Glutamatergic neuron (in vitro differentiated cells): ENCODE results near the gene GABRB3. TPM values are rescaled to one million over a fixed set of nuclear protein-coding genes. Genes with fewer than 3 reads are reported as not detected.

ENCODE experiments used
- DNase-seq: peaks from one replicate; pipeline ENCODE4 v3.0.0; 2022
- H3K27ac Mint-ChIP-seq: one replicate; pipeline ENCODE4 v1.8.0; 2020; ENCODE audit warnings: mild to moderate bottlenecking, mixed read lengths, inconsistent platforms; ENCODE audit not compliant: unreplicated experiment
- H3K27me3 Mint-ChIP-seq: one replicate; pipeline ENCODE4 v1.8.0; 2020; ENCODE audit warnings: mild to moderate bottlenecking, moderate library complexity, mixed read lengths, inconsistent platforms; ENCODE audit not compliant: unreplicated experiment
- H3K36me3 Mint-ChIP-seq: one replicate; pipeline ENCODE4 v1.8.0; 2020; ENCODE audit warnings: mild to moderate bottlenecking, mixed read lengths, inconsistent platforms; ENCODE audit not compliant: unreplicated experiment
- H3K4me1 Mint-ChIP-seq: one replicate; pipeline ENCODE4 v1.8.0; 2020; ENCODE audit warnings: mild to moderate bottlenecking, low read depth, mixed read lengths, inconsistent platforms; ENCODE audit not compliant: unreplicated experiment
- H3K4me3 Mint-ChIP-seq: one replicate; pipeline ENCODE4 v1.8.0; 2020; ENCODE audit warnings: mild to moderate bottlenecking, mixed read lengths, inconsistent platforms; ENCODE audit not compliant: unreplicated experiment
- H3K9me3 Mint-ChIP-seq: one replicate; pipeline ENCODE4 v1.8.0; 2020; ENCODE audit warnings: mild to moderate bottlenecking, moderate library complexity, mixed read lengths, inconsistent platforms; ENCODE audit not compliant: unreplicated experiment
- total RNA-seq: library from RNA; stranded (reverse); fragmentation: NEBNext Ultra II Directional; extraction: Animal tissue kit (Norgen Biotek cat#: 25700); gene quantifications from one replicate; pipeline ENCODE4 v1.2.1, GENCODE V29; 2021; ENCODE audit not compliant: unreplicated experiment
- TF ChIP-seq, protein P1 (sequence below): fragments of 200-600 bp; sonication (generic); IDR thresholded peaks from one replicate; pipeline ENCODE4 v1.5.0; 2021; ENCODE audit not compliant: partially characterized antibody, unreplicated experiment

Gene GABRB3
- total RNA-seq, 1 donor from 2014 or later: 287 TPM

DNA sequence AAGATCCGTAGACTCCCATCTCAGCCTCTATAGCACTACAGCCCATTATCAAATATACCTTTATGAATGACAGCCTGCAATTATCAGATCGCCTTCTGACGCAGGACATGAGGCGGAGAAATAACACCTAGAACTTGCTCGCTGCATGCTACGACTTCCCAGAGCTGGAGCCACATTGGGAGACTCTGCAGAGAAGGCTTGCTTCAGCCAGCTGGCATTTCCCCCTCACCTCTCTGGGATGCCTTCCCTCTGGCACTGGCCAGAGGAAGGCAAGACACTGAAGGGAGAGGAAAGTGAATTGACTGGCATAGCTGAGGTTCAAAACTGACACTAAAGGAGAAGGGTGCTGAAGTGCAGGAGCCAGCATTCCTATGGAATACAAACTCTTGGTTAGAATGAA is 131.7 kb downstream of the GABRB3 start:
- peaks cover 13% of the 10 kb centered on the region for H3K9me3 Mint-ChIP-seq
- TF ChIP-seq, protein P1, sequence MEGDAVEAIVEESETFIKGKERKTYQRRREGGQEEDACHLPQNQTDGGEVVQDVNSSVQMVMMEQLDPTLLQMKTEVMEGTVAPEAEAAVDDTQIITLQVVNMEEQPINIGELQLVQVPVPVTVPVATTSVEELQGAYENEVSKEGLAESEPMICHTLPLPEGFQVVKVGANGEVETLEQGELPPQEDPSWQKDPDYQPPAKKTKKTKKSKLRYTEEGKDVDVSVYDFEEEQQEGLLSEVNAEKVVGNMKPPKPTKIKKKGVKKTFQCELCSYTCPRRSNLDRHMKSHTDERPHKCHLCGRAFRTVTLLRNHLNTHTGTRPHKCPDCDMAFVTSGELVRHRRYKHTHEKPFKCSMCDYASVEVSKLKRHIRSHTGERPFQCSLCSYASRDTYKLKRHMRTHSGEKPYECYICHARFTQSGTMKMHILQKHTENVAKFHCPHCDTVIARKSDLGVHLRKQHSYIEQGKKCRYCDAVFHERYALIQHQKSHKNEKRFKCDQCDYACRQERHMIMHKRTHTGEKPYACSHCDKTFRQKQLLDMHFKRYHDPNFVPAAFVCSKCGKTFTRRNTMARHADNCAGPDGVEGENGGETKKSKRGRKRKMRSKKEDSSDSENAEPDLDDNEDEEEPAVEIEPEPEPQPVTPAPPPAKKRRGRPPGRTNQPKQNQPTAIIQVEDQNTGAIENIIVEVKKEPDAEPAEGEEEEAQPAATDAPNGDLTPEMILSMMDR: no peak
- H3K4me1 Mint-ChIP-seq: peaks cover 52% of the 10 kb centered on the region
- H3K27me3 Mint-ChIP-seq: peaks cover 14% of the 10 kb centered on the region
- DNase-seq: no peak
- peaks cover 22% of the 10 kb centered on the region for H3K36me3 Mint-ChIP-seq
- H3K4me3 Mint-ChIP-seq: no peak overlapping the region
- no peak overlapping the region for H3K27ac Mint-ChIP-seq

DNA sequence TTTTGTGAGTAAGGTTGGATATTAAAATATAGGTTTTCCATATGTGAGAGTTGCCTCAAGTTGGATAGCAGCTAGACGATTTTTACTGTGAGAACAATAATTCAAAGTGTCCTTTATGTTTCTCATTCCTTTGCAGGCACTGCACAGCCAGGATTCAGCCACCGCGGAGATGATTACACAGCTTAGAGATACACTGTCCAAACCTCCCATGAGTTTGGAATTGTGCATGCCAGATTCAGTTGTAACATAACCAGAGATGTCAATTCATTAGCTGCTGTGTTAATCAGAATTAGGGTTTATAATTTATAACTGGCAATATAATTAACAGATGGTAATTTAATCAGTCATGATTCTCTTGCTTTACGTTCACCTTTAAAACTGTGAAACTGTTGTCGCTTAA is 132.3 kb downstream of the GABRB3 start:
- TF ChIP-seq, protein P1: no peak
- H3K4me3 Mint-ChIP-seq: no peak overlapping the region
- H3K9me3 Mint-ChIP-seq: peaks cover 13% of the 10 kb centered on the region
- H3K27ac Mint-ChIP-seq: no peak overlapping the region
- DNase-seq: no peak
- H3K36me3 Mint-ChIP-seq: peaks cover 22% of the 10 kb centered on the region
- peaks cover 54% of the 10 kb centered on the region for H3K4me1 Mint-ChIP-seq
- H3K27me3 Mint-ChIP-seq: peaks cover 14% of the 10 kb centered on the region

DNA sequence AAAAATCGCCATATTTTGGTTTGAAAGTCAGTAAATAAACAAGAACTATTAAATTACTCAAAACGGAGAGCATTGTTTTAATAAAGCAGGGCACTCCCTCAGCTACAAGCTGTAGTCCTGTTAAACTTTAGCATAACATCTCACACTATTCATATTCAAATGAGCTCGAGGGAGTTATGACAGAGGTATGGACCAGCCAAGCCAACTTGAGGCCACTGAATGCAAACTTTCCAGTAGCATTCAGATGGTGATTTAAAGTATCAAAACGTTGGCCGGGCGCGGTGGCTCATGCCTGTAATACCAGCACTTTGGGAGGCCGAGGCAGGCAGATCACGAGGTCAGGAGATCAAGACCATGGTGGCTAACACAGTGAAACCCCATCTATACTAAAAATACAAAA is 132.9 kb downstream of the GABRB3 start:
- Mint-ChIP-seq H3K9me3 (peaks cover 13% of the 10 kb centered on the region), H3K27ac (no peak overlapping the region), H3K27me3 (peaks cover 14% of the 10 kb centered on the region), H3K4me1 (peaks cover 59% of the 10 kb centered on the region), H3K36me3 (peaks cover 22% of the 10 kb centered on the region), H3K4me3 (no peak overlapping the region)
- DNase-seq: no peak
- TF ChIP-seq, protein P1: no peak

DNA sequence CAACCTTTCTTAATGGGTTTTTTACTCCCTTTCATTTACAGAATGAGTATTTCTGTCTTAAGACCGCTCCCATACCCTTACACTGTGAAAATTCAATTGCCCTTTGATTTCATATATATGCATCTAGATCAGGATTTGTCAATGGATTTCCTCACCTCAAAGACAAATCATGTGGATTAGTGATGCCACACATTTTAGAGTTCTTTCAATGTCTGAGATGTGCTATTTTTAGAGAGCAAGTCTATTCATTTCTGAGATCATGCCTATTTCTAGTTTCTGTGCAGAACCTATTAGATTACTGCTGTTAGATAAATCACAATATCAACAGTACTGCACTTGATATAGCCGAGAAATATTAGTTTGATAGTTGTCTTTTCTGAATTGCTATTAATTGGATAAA is 137.3 kb downstream of the GABRB3 start:
- Mint-ChIP-seq H3K9me3 (peaks cover 14% of the 10 kb centered on the region), H3K36me3 (peaks cover 13% of the 10 kb centered on the region), H3K4me3 (no peak overlapping the region), H3K27ac (no peak overlapping the region), H3K4me1 (peaks cover 63% of the 10 kb centered on the region), H3K27me3 (peaks cover 9% of the 10 kb centered on the region)
- TF ChIP-seq, protein P1: no peak
- DNase-seq: no peak

DNA sequence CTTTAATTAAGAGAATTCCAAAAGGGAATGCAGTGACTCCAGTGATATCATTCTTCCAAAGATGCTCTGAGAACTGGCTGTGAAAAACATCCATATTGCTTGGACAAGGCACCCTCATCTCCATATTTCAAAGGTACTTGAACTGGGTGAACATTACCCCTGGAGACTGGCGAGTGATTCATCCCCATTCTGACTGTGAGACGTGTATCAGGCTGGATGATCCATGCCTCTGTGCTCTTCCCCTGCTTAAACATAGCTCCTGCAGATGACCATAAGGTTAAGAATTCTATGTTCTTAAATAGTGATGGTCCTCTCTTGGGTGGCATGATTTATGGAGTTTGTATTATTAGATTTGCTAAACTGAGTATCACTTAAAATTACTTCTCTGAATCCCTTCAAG is 137.8 kb downstream of the GABRB3 start:
- H3K4me3 Mint-ChIP-seq: no peak overlapping the region
- TF ChIP-seq, protein P1: no peak
- H3K4me1 Mint-ChIP-seq: peaks cover 62% of the 10 kb centered on the region

More for the DNA sequence above, 137.8 kb downstream of the GABRB3 start:
- Mint-ChIP-seq H3K27ac (no peak overlapping the region), H3K9me3 (peaks cover 14% of the 10 kb centered on the region), H3K27me3 (peaks cover 9% of the 10 kb centered on the region), H3K36me3 (peaks cover 13% of the 10 kb centered on the region)
- no peak for DNase-seq
